Stimulated activated CD8-positive, alpha-beta memory T cell treated with anti-CD3 and anti-CD28 coated beads, Interleukin-12 subunit alpha, Interleukin-12 subunit beta, amount 100 ng/mL, for 4 hours (primary cell): Measurements from ENCODE around the gene HIPK3.

ENCODE experiments used
- DNase-seq: peaks from one replicate; pipeline ENCODE4 v3.0.0-alpha.2; 2020; ENCODE audit warnings: low read depth

The HIPK3 gene

GRCh38 chr11:33394431-33395109 lies 137.4 kb downstream of the HIPK3 start:
- DNase-seq: no peak

DNA sequence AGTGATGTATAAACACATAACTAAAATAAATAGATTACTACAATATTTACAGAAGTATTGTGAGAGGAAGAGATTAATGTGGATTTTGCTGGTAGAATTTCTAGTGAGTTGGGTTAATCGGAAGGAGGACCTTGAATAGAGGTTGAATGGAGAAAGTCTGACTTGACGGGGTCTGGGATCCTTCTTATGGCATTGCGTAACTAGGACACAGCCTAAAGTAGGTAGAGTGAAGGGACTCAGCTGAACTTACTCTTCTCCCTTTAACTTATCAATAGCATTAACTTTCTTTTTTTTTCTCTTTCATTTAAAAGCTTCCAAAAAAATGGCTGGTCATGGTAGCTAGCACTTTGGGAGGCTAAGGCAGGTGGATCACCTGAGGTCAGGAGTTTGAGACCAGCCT lies 139.2 kb downstream of the HIPK3 start:
- DNase-seq: no peak

GRCh38 chr11:33399421-33399820 lies 142.2 kb downstream of the HIPK3 start:
- no peak for DNase-seq

DNA sequence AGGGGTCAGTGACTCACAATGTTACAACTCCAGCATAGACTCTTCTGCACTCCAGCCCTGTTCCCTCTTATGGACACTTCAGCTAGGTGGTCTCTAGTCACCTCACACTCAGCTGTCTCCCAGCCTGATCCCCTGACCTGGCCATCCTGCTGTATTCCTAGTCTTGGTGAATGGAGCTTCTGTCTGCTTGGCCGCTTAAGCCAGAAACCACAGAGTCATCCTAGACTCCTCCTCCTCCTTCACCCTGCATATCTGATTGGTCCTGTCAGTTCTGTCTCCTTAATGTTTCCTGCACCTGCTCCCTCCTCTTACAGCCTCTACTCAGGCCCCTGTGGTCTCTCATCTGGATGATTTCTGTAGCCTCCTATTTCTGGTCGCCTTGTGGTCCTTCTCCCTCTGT lies 144.9 kb downstream of the HIPK3 start:
- DNase-seq: no peak

DNA sequence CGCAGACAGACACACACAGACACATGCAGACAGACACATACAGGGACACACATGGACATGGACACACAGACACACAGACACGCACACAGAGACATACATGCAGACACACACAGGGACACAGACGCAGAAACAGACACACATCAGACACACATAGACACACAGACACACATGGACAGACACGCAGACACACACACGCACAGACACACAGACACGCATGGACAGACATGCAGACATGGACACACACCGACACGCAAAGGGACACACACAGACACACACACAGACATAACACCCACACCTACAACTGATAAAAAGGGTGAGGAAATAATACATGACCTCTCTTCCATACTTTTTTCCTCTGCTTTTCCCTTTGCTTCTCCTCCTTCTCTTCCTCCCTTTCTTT lies 146.2 kb downstream of the HIPK3 start:
- no peak for DNase-seq

DNA sequence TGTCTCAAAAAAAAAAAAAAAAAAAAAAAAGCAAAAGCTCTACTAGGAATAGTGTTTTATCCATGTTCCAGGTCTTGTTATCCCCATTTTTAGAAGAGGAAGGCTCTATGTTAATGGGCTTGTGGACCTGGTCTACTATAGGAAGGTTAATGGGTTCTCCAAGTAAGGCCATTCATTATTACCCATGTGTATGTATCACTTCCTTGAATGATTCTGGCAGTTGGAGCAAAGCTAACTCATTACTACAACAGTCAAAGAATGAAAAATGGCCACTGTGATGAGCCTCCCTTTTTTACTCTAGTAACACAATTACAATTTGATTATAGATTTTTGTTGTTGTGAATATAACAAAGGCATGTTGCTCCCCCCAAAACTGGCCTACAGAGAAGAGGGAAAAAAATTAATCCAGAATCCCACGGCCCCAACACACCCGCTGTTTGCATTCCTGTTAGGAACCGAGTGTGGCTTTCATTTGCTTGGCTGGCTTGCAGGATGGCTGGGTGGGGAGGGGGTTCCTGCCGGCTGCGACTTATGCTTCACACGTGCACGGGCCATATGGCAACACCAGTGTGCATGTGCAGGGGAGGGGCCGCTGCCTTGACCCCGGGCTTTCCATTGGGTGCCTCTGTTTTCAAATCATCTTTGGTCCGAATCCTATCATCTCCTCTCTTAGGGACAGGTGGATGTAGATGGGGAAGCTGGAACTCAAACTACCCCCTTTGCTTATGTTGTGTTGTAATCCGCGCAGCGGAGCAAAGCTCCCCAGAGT lies 148.8 kb downstream of the HIPK3 start:
- no peak for DNase-seq
